CD14-positive monocyte (primary cell): ENCODE measurements around the gene CFD. TPM values are rescaled to one million over a fixed set of nuclear protein-coding genes. Genes with fewer than 3 reads are reported as not detected.

Experiments
- DNase-seq, 3 donors: peaks; one replicate each; pipeline ENCODE4 v3.0.0-alpha.2; 2011 to 2022
- H2AFZ ChIP-seq: 2 replicates; pipeline ENCODE4 v1.6.0; 2012; ENCODE audit warnings: mild to moderate bottlenecking, low read depth, low read length, inconsistent platforms; ENCODE audit not compliant: insufficient read depth, poor library complexity, severe bottlenecking
- H3K27ac ChIP-seq, 2 donors: 1 replicate in 1 of 2; 2 replicates in 1 of 2; pipeline ENCODE4 v1.5.1; 2012 to 2013; ENCODE audit warnings: low read length in 2 of 2, control low read depth in 1 of 2, inconsistent platforms in 1 of 2, low read depth in 1 of 2, mild to moderate bottlenecking in 1 of 2
- H3K27me3 ChIP-seq, 2 donors: one replicate each; pipeline versions ENCODE4 v1.6.0 to v1.6.1; 2011 to 2013; ENCODE audit warnings: low read length in 2 of 2; ENCODE audit not compliant: control insufficient read depth in 2 of 2, insufficient read depth in 2 of 2
- H3K36me3 ChIP-seq, 2 donors: replicated peaks in 1 of 2; 1 replicate in 1 of 2; 2 replicates in 1 of 2; pipeline versions ENCODE4 v1.5.1 to v1.6.1; 2012 to 2013; ENCODE audit warnings: low read length in 2 of 2, control low read depth in 1 of 2, inconsistent platforms in 1 of 2, mild to moderate bottlenecking in 1 of 2; ENCODE audit not compliant: insufficient read depth in 2 of 2, control insufficient read depth in 1 of 2
- H3K4me1 ChIP-seq, 2 donors: 1 replicate in 1 of 2; 2 replicates in 1 of 2; pipeline versions ENCODE4 v1.5.1 to v1.6.1; 2012 to 2013; ENCODE audit warnings: low read length in 2 of 2, control low read depth in 1 of 2, inconsistent platforms in 1 of 2, mild to moderate bottlenecking in 1 of 2, moderate library complexity in 1 of 2; ENCODE audit not compliant: insufficient read depth in 2 of 2, control insufficient read depth in 1 of 2
- H3K4me2 ChIP-seq: replicated peaks from 2 replicates; pipeline ENCODE3; 2012; ENCODE audit warnings: low read length, moderate library complexity, mild to moderate bottlenecking; ENCODE audit not compliant: poor library complexity, severe bottlenecking; ENCODE audit errors: extremely low read depth
- H3K4me3 ChIP-seq, 3 experiments: fragments of 200-600 bp in 1 of 3; sonication (generic) in 1 of 3; replicated peaks in 1 of 3; 1 replicate in 2 of 3; 2 replicates in 1 of 3; pipeline ENCODE4 v1.5.1; 2011 to 2013; ENCODE audit warnings: low read length in 3 of 3, mild to moderate bottlenecking in 3 of 3, control low read depth in 2 of 3, low read depth in 2 of 3, inconsistent platforms in 1 of 3, moderate library complexity in 1 of 3
- H3K79me2 ChIP-seq: 2 replicates; pipeline ENCODE4 v1.6.0; 2012; ENCODE audit warnings: mild to moderate bottlenecking, control low read depth, inconsistent platforms, low read length, moderate library complexity; ENCODE audit not compliant: insufficient read depth
- H3K9ac ChIP-seq: 2 replicates; pipeline ENCODE4 v1.6.0; 2017; ENCODE audit warnings: low read length, mild to moderate bottlenecking; ENCODE audit not compliant: insufficient read depth, poor library complexity, severe bottlenecking
- H3K9me3 ChIP-seq, 2 donors: replicated peaks in 1 of 2; 1 replicate in 1 of 2; 2 replicates in 1 of 2; pipeline versions ENCODE4 v1.5.1 to v1.6.1; 2012 to 2013; ENCODE audit warnings: low read length in 2 of 2, control low read depth in 1 of 2; ENCODE audit not compliant: control insufficient read depth in 1 of 2, insufficient read depth in 1 of 2
- H4K20me1 ChIP-seq: 2 replicates; pipeline ENCODE4 v1.6.0; 2012; ENCODE audit warnings: mild to moderate bottlenecking, low read length, control low read depth, moderate library complexity; ENCODE audit not compliant: insufficient read depth
- H3K27ac Mint-ChIP-seq, 7 donors: one replicate each; pipeline ENCODE4 v1.8.0; 2020; ENCODE audit warnings: mild to moderate bottlenecking in 7 of 7, mixed read lengths in 7 of 7, moderate library complexity in 6 of 7, inconsistent platforms in 2 of 7
- H3K27me3 Mint-ChIP-seq, 3 donors: one replicate each; pipeline ENCODE4 v1.8.0; 2021 to 2022; ENCODE audit warnings: low read depth in 3 of 3, mild to moderate bottlenecking in 3 of 3, mixed read lengths in 3 of 3, moderate library complexity in 3 of 3, inconsistent platforms in 1 of 3
- H3K36me3 Mint-ChIP-seq, 2 donors: one replicate each; pipeline ENCODE4 v1.8.0; 2020; ENCODE audit warnings: mixed read lengths in 2 of 2, inconsistent platforms in 1 of 2, mild to moderate bottlenecking in 1 of 2
- H3K4me1 Mint-ChIP-seq: one replicate; pipeline ENCODE4 v1.8.0; 2020; ENCODE audit warnings: mild to moderate bottlenecking, mixed read lengths
- H3K4me3 Mint-ChIP-seq, 2 donors: one replicate each; pipeline ENCODE4 v1.8.0; 2020; ENCODE audit warnings: mild to moderate bottlenecking in 2 of 2, mixed read lengths in 2 of 2, moderate library complexity in 1 of 2
- H3K9me3 Mint-ChIP-seq, 7 donors: one replicate each; pipeline ENCODE4 v1.8.0; 2020 to 2022; ENCODE audit warnings: mixed read lengths in 7 of 7, mild to moderate bottlenecking in 6 of 7, moderate library complexity in 6 of 7, inconsistent platforms in 2 of 7
- WGBS: methylation state at CpG from one replicate; pipeline ENCODE4 v1.1.5; 2013; ENCODE audit warnings: missing lambda C conversion rate; ENCODE audit not compliant: insufficient coverage; 5-methylcytosine and 5-hydroxymethylcytosine counted together
- intact Hi-C, 2 donors: fragments of 100-400 bp; cut with micrococcal nuclease; formaldehyde crosslinking; loops; one replicate each; pipeline versions ENCODE4 v1.15.0 to v1.15.1; 2023
- polyA plus RNA-seq, 3 donors: library from polyadenylated mRNA; depleted of rRNA in 1 of 3; unstranded in 2 of 3; stranded (reverse) in 1 of 3; fragments of 300-500 nt in 2 of 3; fragments of >200 nt in 1 of 3; fragmentation: Illumina TruSeq in 2 of 3; gene quantifications; 1 replicate in 2 of 3; 2 replicates in 1 of 3; pipeline ENCODE4 v1.2.3, GENCODE V29; 2012 to 2021
- TF ChIP-seq, protein P1 (sequence below): fragments of 200-600 bp; IDR thresholded peaks from one replicate; pipeline ENCODE4 v1.8.0; 2022; ENCODE audit warnings: antibody characterized with exemption, mild to moderate bottlenecking

CFD gene
- polyA plus RNA-seq, 3 donors: 272 to 862 (median 654) TPM

- no peak overlapping the region for H2AFZ ChIP-seq
- no peak overlapping the region for H3K9ac ChIP-seq
- WGBS: no CpG with 5 or more reads among the region's 6 CpGs
- Mint-ChIP-seq H3K9me3 (no peaks in the 10 kb centered on the region), H3K36me3 (no peaks in the 10 kb centered on the region), H3K4me3 (no peak overlapping the region), H3K27ac (no peak overlapping the region), H3K27me3 (peaks cover 4 to 9% (median 8%) of the 10 kb centered on the region in 3 donors), H3K4me1 (peaks cover 33% of the 10 kb centered on the region)
- TF ChIP-seq, protein P1, sequence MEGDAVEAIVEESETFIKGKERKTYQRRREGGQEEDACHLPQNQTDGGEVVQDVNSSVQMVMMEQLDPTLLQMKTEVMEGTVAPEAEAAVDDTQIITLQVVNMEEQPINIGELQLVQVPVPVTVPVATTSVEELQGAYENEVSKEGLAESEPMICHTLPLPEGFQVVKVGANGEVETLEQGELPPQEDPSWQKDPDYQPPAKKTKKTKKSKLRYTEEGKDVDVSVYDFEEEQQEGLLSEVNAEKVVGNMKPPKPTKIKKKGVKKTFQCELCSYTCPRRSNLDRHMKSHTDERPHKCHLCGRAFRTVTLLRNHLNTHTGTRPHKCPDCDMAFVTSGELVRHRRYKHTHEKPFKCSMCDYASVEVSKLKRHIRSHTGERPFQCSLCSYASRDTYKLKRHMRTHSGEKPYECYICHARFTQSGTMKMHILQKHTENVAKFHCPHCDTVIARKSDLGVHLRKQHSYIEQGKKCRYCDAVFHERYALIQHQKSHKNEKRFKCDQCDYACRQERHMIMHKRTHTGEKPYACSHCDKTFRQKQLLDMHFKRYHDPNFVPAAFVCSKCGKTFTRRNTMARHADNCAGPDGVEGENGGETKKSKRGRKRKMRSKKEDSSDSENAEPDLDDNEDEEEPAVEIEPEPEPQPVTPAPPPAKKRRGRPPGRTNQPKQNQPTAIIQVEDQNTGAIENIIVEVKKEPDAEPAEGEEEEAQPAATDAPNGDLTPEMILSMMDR: no peak
- H4K20me1 ChIP-seq: no peaks in the 10 kb centered on the region
- no peaks in the 10 kb centered on the region for H3K36me3 ChIP-seq
- H3K79me2 ChIP-seq: peaks cover 22% of the 10 kb centered on the region
- H3K9me3 ChIP-seq: no peaks in the 10 kb centered on the region
- DNase-seq: no peak
- H3K4me1 ChIP-seq: peaks cover 45 to 58% of the 10 kb centered on the region in 2 donors
- intact Hi-C loops: loop anchor here (2.0 to 5.0 kb wide), 3 partner anchors 37 to 82 kb away; no protein-coding TSS in a partner anchor
- H3K27ac ChIP-seq: no peak overlapping the region
- no peak overlapping the region for H3K4me3 ChIP-seq
- peaks cover 0 to 3% of the 10 kb centered on the region in 2 donors for H3K27me3 ChIP-seq
- no peak overlapping the region for H3K4me2 ChIP-seq
These were observed 4.9 kb upstream of the CFD start for GRCh38 chr19:854549-854948.

- H3K79me2 ChIP-seq: peaks cover 27% of the 10 kb centered on the region
- no peak overlapping the region for H3K9ac ChIP-seq
- no peak for DNase-seq
- intact Hi-C loops: loop anchor here in 1 of 2 donors (2.0 kb wide), 1 partner anchor 64 kb away; no protein-coding TSS in a partner anchor
- no peak overlapping the region for H2AFZ ChIP-seq
- Mint-ChIP-seq H3K27ac (no peak overlapping the region), H3K4me1 (peaks cover 39% of the 10 kb centered on the region), H3K9me3 (no peaks in the 10 kb centered on the region), H3K27me3 (peaks cover 4 to 9% (median 6%) of the 10 kb centered on the region in 3 donors), H3K4me3 (no peak overlapping the region), H3K36me3 (no peaks in the 10 kb centered on the region)
- H3K4me3 ChIP-seq: no peak overlapping the region
- no peaks in the 10 kb centered on the region for H3K36me3 ChIP-seq
- H4K20me1 ChIP-seq: no peaks in the 10 kb centered on the region
- peaks cover 51 to 64% of the 10 kb centered on the region in 2 donors for H3K4me1 ChIP-seq
- H3K4me2 ChIP-seq: no peak overlapping the region
- TF ChIP-seq, protein P1: no peak
- peaks cover 0 to 3% of the 10 kb centered on the region in 2 donors for H3K27me3 ChIP-seq
- 86% methylated on average over 5 of the region's 12 CpGs for WGBS
- H3K9me3 ChIP-seq: no peaks in the 10 kb centered on the region
- H3K27ac ChIP-seq: no peak overlapping the region
These were observed 4.3 kb upstream of the CFD start for GRCh38 chr19:855142-855541.
